Esophagus squamous epithelium (tissue), 5 donors: ENCODE measurements around the gene TUBAL3. TPM values are rescaled to one million over a fixed set of nuclear protein-coding genes. Genes with fewer than 3 reads are reported as not detected.

Experiments used
- DNase-seq: peaks from one replicate; lab custom pipeline; 2025; lab: John Stamatoyannopoulos, UW
- H3K27ac ChIP-seq, 4 donors: fragments of 200-600 bp; sonication (generic); one replicate each; pipeline ENCODE4 v1.5.1; 2016 to 2019; ENCODE audit warnings: mild to moderate bottlenecking in 1 of 4
- H3K27me3 ChIP-seq, 4 donors: fragments of 200-600 bp; sonication (generic); 1 replicate in 3 of 4; 2 replicates in 1 of 4; pipeline versions ENCODE4 v1.5.1 to v1.6.0; 2017 to 2021; ENCODE audit warnings: antibody characterized with exemption in 1 of 4
- H3K36me3 ChIP-seq, 3 donors: fragments of 200-600 bp; sonication (generic); one replicate each; pipeline ENCODE4 v1.5.1; 2016 to 2019
- H3K4me1 ChIP-seq, 3 donors: fragments of 200-600 bp; sonication (generic); one replicate each; pipeline ENCODE4 v1.5.1; 2017 to 2019
- H3K4me3 ChIP-seq, 4 donors: fragments of 200-600 bp; sonication (generic); 1 replicate in 3 of 4; 2 replicates in 1 of 4; pipeline ENCODE4 v1.5.1; 2016 to 2019; ENCODE audit warnings: mild to moderate bottlenecking in 2 of 4, moderate library complexity in 1 of 4
- H3K9me3 ChIP-seq, 3 donors: fragments of 200-600 bp; sonication (generic); one replicate each; pipeline ENCODE4 v1.5.1; 2016 to 2019
- POLR2A ChIP-seq, 4 donors: fragments of 450-650 bp; IDR thresholded peaks; one replicate each; pipeline ENCODE4 v1.6.1; 2017; ENCODE audit warnings: antibody characterized with exemption in 4 of 4, mild to moderate bottlenecking in 4 of 4, moderate library complexity in 3 of 4
- WGBS, 2 donors: methylation state at CpG; one replicate each; pipeline ENCODE4 v1.1.5; 2018; 5-methylcytosine and 5-hydroxymethylcytosine counted together
- intact Hi-C: fragments of 100-400 bp; cut with DNase I; formaldehyde crosslinking; loops from one replicate; pipeline ENCODE4 v1.15.0; 2022
- total RNA-seq, 4 donors: library from RNA; depleted of rRNA; stranded (reverse); fragments of >200 nt; gene quantifications; one replicate each; pipeline ENCODE4 v1.1.0, GENCODE V29; 2016
- TF ChIP-seq, protein P1 (sequence below), 6 experiments: fragments of 450-650 bp in 4 of 6; fragments of 200-600 bp in 2 of 6; sonication (generic) in 2 of 6; IDR thresholded peaks; one replicate each; pipeline ENCODE4 v1.5.1; 2016 to 2019; ENCODE audit warnings: antibody characterized with exemption in 6 of 6, mild to moderate bottlenecking in 4 of 6, moderate library complexity in 4 of 6
- donor health status: DM: yes; HTN: yes; CAD: no.

Gene TUBAL3
- total RNA-seq, 4 donors from 2014 or later = 0.19 TPM; not detected in 2

DNA sequence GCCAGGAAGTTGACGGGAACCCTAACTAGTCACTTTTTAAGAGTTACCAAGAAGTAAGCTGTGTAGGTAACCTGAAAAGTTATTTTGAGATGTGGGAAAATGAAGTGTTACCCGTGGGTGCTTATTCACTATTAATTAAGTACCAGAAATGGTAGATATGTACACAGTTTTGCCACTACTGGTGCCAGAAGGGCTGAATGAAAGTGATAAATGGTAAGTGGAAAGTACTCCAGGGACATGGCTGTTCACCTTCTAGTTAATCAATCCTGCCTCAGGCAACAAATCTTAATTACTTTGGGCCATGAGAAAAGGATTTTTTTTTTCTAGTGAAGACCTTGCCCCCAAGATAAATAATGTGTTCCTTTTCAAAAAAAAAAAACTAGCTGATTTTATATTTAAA, 23.5 kb upstream of the TUBAL3 start:
- Histone ChIP-seq H3K27ac (no peak overlapping the region), H3K27me3 (no peaks in the 10 kb centered on the region), H3K9me3 (no peaks in the 10 kb centered on the region), H3K4me1 (no peaks in the 10 kb centered on the region), H3K4me3 (no peak overlapping the region), H3K36me3 (peaks cover 0 to 19% (median 0%) of the 10 kb centered on the region in 3 donors)
- DNase-seq = no peak
- intact Hi-C loops = no loop called here
- TF ChIP-seq, protein P1, sequence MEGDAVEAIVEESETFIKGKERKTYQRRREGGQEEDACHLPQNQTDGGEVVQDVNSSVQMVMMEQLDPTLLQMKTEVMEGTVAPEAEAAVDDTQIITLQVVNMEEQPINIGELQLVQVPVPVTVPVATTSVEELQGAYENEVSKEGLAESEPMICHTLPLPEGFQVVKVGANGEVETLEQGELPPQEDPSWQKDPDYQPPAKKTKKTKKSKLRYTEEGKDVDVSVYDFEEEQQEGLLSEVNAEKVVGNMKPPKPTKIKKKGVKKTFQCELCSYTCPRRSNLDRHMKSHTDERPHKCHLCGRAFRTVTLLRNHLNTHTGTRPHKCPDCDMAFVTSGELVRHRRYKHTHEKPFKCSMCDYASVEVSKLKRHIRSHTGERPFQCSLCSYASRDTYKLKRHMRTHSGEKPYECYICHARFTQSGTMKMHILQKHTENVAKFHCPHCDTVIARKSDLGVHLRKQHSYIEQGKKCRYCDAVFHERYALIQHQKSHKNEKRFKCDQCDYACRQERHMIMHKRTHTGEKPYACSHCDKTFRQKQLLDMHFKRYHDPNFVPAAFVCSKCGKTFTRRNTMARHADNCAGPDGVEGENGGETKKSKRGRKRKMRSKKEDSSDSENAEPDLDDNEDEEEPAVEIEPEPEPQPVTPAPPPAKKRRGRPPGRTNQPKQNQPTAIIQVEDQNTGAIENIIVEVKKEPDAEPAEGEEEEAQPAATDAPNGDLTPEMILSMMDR (IDR thresholded peaks at IDR 0.05) = no peak
- TF ChIP-seq POLR2A (IDR thresholded peaks at IDR 0.05) = no peak
- WGBS, 2 donors = 20 to 26% methylated on average over 1 of the region's 2 CpGs

DNA sequence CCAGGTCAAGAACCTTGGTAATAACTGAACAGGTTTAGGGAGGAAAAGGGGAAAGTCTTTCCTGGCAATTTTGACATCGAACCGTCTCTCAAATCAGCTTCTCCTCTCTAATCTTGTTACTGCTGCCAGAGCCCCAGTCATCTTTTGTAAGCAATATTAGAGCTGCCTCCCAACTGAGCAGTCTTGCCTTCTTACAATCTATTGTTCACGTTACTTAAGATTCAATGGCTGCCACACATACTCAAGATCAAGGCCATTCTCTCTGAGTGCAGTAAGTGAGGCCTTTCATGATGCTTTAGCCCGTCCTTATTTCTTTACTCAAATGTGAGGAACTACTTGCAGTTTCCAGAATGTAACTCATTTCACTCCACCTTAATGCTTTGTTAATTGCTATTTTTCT, 20.1 kb upstream of the TUBAL3 start:
- WGBS, 2 donors = 52 to 83% methylated on average over 3 to 4 of the region's 4 CpGs
- H3K4me3 ChIP-seq = no peak overlapping the region
- TF ChIP-seq, protein P1 (IDR thresholded peaks at IDR 0.05) = no peak
- intact Hi-C loops = no loop called here
- H3K36me3 ChIP-seq = peaks cover 0 to 9% (median 0%) of the 10 kb centered on the region in 3 donors
- no peaks in the 10 kb centered on the region for H3K4me1 ChIP-seq
- DNase-seq = no peak
- no peak overlapping the region for H3K27ac ChIP-seq
- H3K27me3 ChIP-seq = no peaks in the 10 kb centered on the region
- no peaks in the 10 kb centered on the region for H3K9me3 ChIP-seq

DNA sequence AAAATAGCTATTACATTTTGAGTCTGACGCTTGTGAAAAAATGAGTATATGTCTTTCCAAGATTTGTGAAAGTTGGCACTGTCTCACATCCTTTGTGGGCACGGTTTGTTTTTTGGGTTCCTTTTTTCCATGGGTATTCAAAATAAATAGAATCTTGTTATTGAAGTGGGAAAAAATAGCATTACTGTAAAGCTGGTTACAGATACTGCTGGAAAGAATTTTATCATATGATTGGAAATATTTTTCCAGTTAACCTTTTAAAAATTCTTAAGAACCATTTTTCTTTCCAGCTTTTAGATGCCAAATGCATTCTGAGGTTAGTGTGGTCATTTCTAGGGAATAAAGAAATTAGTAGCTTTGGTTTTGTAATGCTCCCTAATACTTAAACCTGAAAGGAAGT, 19.1 kb upstream of the TUBAL3 start:
- 32 to 36% methylated on average over 2 of the region's 2 CpGs for WGBS, 2 donors
- Histone ChIP-seq H3K9me3 (peaks cover 0 to 5% (median 4%) of the 10 kb centered on the region in 3 donors), H3K4me1 (no peaks in the 10 kb centered on the region), H3K36me3 (peaks cover 0 to under 1% (median 0%) of the 10 kb centered on the region in 3 donors), H3K27ac (peak overlapping the region in 1 of 4 donors; percentile 9), H3K27me3 (no peaks in the 10 kb centered on the region), H3K4me3 (no peak overlapping the region)
- no peak for TF ChIP-seq POLR2A (IDR thresholded peaks at IDR 0.05)
- TF ChIP-seq, protein P1 (IDR thresholded peaks at IDR 0.05) = no peak
- DNase-seq = no peak
- intact Hi-C loops = no loop called here

DNA sequence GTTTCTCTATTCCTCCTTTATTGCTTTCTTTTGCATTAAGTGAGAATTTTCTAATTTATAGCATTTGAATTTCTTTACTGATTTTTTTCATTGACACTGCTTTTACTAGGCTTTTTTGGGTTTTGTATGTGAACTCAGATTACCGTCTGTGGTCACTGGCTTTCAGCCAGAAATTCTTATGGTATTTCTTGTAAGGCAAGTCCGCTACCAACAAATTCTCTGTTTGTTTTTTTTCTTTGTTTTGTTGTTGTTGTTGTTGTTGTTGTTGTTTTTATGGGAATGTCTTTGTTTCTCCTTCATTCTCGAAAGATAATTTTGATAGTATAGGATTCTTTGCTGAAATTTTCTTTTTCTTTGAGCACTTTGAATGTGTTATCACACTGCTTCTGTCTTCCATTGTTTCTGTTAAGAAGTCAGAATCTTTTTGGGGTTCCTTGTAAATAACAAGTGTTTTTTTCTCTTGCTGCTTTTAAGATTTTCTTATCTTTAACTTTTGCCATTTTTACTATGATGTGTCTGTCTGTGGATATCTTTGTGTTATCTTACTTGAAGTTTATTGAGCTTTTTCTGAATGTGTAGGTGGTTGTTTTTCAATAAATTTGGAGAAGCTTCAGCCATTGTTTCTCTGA, 15.0 kb upstream of the TUBAL3 start:
- no peak overlapping the region for H3K27ac ChIP-seq
- H3K9me3 ChIP-seq = peaks cover 0 to 9% (median 7%) of the 10 kb centered on the region in 3 donors
- no peak overlapping the region for H3K4me3 ChIP-seq
- H3K27me3 ChIP-seq = no peaks in the 10 kb centered on the region
- H3K36me3 ChIP-seq = no peaks in the 10 kb centered on the region
- TF ChIP-seq, protein P1 (IDR thresholded peaks at IDR 0.05) = no peak
- no peak for TF ChIP-seq POLR2A (IDR thresholded peaks at IDR 0.05)
- H3K4me1 ChIP-seq = no peaks in the 10 kb centered on the region
- intact Hi-C loops = no loop called here
- no peak for DNase-seq
- WGBS, 2 donors = 91 to 98% methylated on average over 3 of the region's 3 CpGs

DNA sequence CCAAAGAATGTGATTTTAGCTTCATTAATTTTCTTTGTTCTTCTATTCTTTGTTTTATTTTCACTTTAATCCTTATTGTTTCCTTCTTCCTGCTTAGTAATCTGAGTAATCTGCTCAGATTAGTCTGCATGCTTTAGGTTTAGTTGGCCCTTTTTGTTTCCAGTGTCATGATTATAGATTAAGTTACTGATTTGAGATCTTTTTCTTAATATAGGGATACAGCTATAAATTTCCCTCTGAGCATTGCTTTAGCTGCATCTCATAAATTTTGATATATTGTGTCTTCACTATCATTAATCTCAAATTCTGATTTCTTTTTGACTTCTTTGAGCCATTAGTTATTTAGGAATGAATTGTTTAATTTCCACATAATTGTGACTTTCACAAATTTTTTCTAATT, 14.0 kb upstream of the TUBAL3 start:
- no peak for TF ChIP-seq POLR2A (IDR thresholded peaks at IDR 0.05)
- TF ChIP-seq, protein P1 (IDR thresholded peaks at IDR 0.05) = no peak
- DNase-seq = no peak
- H3K27me3 ChIP-seq = no peaks in the 10 kb centered on the region
- peaks cover 0 to 4% (median 0%) of the 10 kb centered on the region in 3 donors for H3K4me1 ChIP-seq
- H3K9me3 ChIP-seq = peaks cover 0 to 9% (median 7%) of the 10 kb centered on the region in 3 donors
- H3K4me3 ChIP-seq = no peak overlapping the region
- H3K27ac ChIP-seq = no peak overlapping the region
- no peaks in the 10 kb centered on the region for H3K36me3 ChIP-seq
- intact Hi-C loops = no loop called here
